Right atrium auricular region (tissue), 2 donors: Measurements from ENCODE around the gene ABL2. TPM values are rescaled to one million over a fixed set of nuclear protein-coding genes. Genes with fewer than 3 reads are reported as not detected.
"Not testable (repeated sequence)": the region's sequence is repeated elsewhere in the genome, so short reads cannot be mapped to it uniquely, and the experiment has no call there.

Experiments used
- DNase-seq: peaks from one replicate; pipeline ENCODE4 v3.0.0-alpha.2; 2019; ENCODE audit warnings: low spot score
- H3K27ac ChIP-seq, 2 donors: fragments of 200-600 bp; sonication (generic); 1 replicate in 1 of 2; 2 replicates in 1 of 2; pipeline ENCODE4 v1.5.1; 2016 to 2019
- H3K27me3 ChIP-seq, 2 donors: fragments of 200-600 bp; sonication (generic); one replicate each; pipeline versions ENCODE4 v1.5.1 to v1.6.0; 2017 to 2019
- H3K36me3 ChIP-seq: fragments of 200-600 bp; sonication (generic); one replicate; pipeline ENCODE4 v1.5.1; 2016
- H3K4me1 ChIP-seq, 2 donors: fragments of 200-600 bp; sonication (generic); one replicate each; pipeline versions ENCODE4 v1.5.1 to v1.6.0; 2017 to 2019
- H3K4me3 ChIP-seq, 2 donors: fragments of 200-600 bp; sonication (generic); 1 replicate in 1 of 2; 2 replicates in 1 of 2; pipeline ENCODE4 v1.5.1; 2017 to 2019; ENCODE audit warnings: mild to moderate bottlenecking in 1 of 2, moderate library complexity in 1 of 2
- H3K9me3 ChIP-seq, 2 donors: fragments of 200-600 bp; sonication (generic); one replicate each; pipeline ENCODE4 v1.5.1; 2019
- CTCF ChIP-seq, 2 donors: fragments of 200-600 bp; sonication (generic); IDR thresholded peaks; one replicate each; pipeline ENCODE4 v1.5.1; 2019; ENCODE audit warnings: antibody characterized with exemption in 2 of 2
- total RNA-seq, 2 donors: library from RNA; depleted of rRNA; stranded (reverse); fragments of >200 nt; gene quantifications; one replicate each; pipeline ENCODE4 v1.1.0, GENCODE V29; 2016

ABL2 gene
- total RNA-seq, 2 donors from 2014 or later, result 6.3 to 12.1 TPM

- DNase-seq, result no peak
- Histone ChIP-seq H3K4me1 (peaks cover 0 to 14% of the 10 kb centered on the region in 2 donors), H3K27ac (peak overlapping the region; percentile 89), H3K27me3 (no peaks in the 10 kb centered on the region), H3K9me3 (no peaks in the 10 kb centered on the region), H3K36me3 (peaks cover 6% of the 10 kb centered on the region), H3K4me3 (peak overlapping the region; percentile 86 to 98)
- TF ChIP-seq CTCF (IDR thresholded peaks at IDR 0.05), result no peak
Observed at GRCh38 chr1:179228783-179229213, 679 bp downstream of the ABL2 start.

- peaks cover 0 to 14% of the 10 kb centered on the region in 2 donors for H3K4me1 ChIP-seq
- peaks cover 6% of the 10 kb centered on the region for H3K36me3 ChIP-seq
- no peak overlapping the region for H3K27ac ChIP-seq
- no peak overlapping the region for H3K4me3 ChIP-seq
- H3K27me3 ChIP-seq, result no peaks in the 10 kb centered on the region
- H3K9me3 ChIP-seq, result no peaks in the 10 kb centered on the region
- no peak for TF ChIP-seq CTCF (IDR thresholded peaks at IDR 0.05)
- no peak for DNase-seq
Observed at GRCh38 chr1:179226738-179227137, 2.7 kb downstream of the ABL2 start.

- not testable (repeated sequence) for H3K4me3 ChIP-seq, H3K9me3 ChIP-seq, H3K36me3 ChIP-seq, DNase-seq, H3K4me1 ChIP-seq, H3K27ac ChIP-seq, H3K27me3 ChIP-seq
Observed at GRCh38 chr1:179224466-179224865, 5.0 kb downstream of the ABL2 start.

- H3K4me3 ChIP-seq, H3K27me3 ChIP-seq, H3K27ac ChIP-seq, DNase-seq, H3K9me3 ChIP-seq, H3K36me3 ChIP-seq: not testable (repeated sequence)
- H3K4me1 ChIP-seq, result peaks cover 0 to 12% of the 10 kb centered on the region in 2 donors
Observed at GRCh38 chr1:179221121-179221520, 8.4 kb downstream of the ABL2 start.

- peak overlapping the region; percentile 37 to 45 for H3K27ac ChIP-seq
- no peak for TF ChIP-seq CTCF (IDR thresholded peaks at IDR 0.05)
- DNase-seq, result no peak
- H3K27me3 ChIP-seq, result no peaks in the 10 kb centered on the region
- no peaks in the 10 kb centered on the region for H3K36me3 ChIP-seq
- no peaks in the 10 kb centered on the region for H3K9me3 ChIP-seq
- H3K4me1 ChIP-seq, result peaks cover 0 to 12% of the 10 kb centered on the region in 2 donors
- H3K4me3 ChIP-seq, result no peak overlapping the region
Observed at GRCh38 chr1:179217943-179218507, 11.5 kb downstream of the ABL2 start.

GRCh38 chr1:179213317-179213716 is 16.2 kb downstream of the ABL2 start:
- not testable (repeated sequence) for H3K27me3 ChIP-seq, H3K4me3 ChIP-seq, H3K4me1 ChIP-seq, H3K9me3 ChIP-seq, H3K27ac ChIP-seq, H3K36me3 ChIP-seq, DNase-seq

GRCh38 chr1:179208681-179209477 is 20.6 kb downstream of the ABL2 start:
- no peak for DNase-seq
- Histone ChIP-seq H3K4me1 (peaks cover 0 to 9% of the 10 kb centered on the region in 2 donors), H3K27me3 (no peaks in the 10 kb centered on the region), H3K4me3 (no peak overlapping the region), H3K27ac (no peak overlapping the region), H3K9me3 (no peaks in the 10 kb centered on the region), H3K36me3 (no peaks in the 10 kb centered on the region)
- TF ChIP-seq CTCF (IDR thresholded peaks at IDR 0.05), result no peak
